ENCODE results near the gene MCOLN1. TPM values are rescaled to one million over a fixed set of nuclear protein-coding genes. Genes with fewer than 3 reads are reported as not detected.

Gene MCOLN1
- total RNA-seq, 2 experiments from 2014 or later = 7.8 to 18.3 TPM

GRCh38 chr19:7477758-7478157 lies 44.7 kb upstream of the MCOLN1 start:
- ChIA-PET CTCF (ENCODE audit: unreplicated experiment) (no interaction called here), POLR2A (no interaction called here)
- intact Hi-C loops (cut with micrococcal nuclease; ENCODE audit: unreplicated experiment) = no loop called here
- no peaks in the 10 kb centered on the region for H3K79me2 ChIP-seq (ENCODE audit: insufficient read depth, low read depth, low read length)
- H3K9me2 ChIP-seq (ENCODE audit: insufficient read depth, low read length) = no peaks in the 10 kb centered on the region
- no peak overlapping the region for H3K27ac ChIP-seq (ENCODE audit: low read depth, low read length, poor library complexity, severe bottlenecking)
- TSS peak; percentile 8 for BruUV-seq (replicated peaks)
- H3K4me1 ChIP-seq (ENCODE audit: insufficient read depth, low read length, poor library complexity, severe bottlenecking) = peaks cover 6% of the 10 kb centered on the region
- no peak for DNase-seq (ENCODE audit: low spot score)
- peaks cover 15% of the 10 kb centered on the region for H3K36me3 ChIP-seq (ENCODE audit: insufficient read depth, low read length)
- H3K4me2 ChIP-seq (ENCODE audit: low read length) = no peak overlapping the region
- no peaks in the 10 kb centered on the region for H4K20me1 ChIP-seq (ENCODE audit: insufficient read depth, low read length)
- TF ChIP-seq EZH2phosphoT487 (IDR thresholded peaks at IDR 0.05; ENCODE audit: borderline replicate concordance, low read depth, low read length) = no peak
- TF ChIP-seq CTCF (conservative IDR thresholded peaks at IDR 0.05; ENCODE audit: low read length) = no peak
- no peak overlapping the region for H3K4me3 ChIP-seq (ENCODE audit: low read depth, low read length, poor library complexity, severe bottlenecking)
- H3K9me3 ChIP-seq (ENCODE audit: low read length) = no peaks in the 10 kb centered on the region
- no peak overlapping the region for H2AFZ ChIP-seq (ENCODE audit: low read length)

- Histone ChIP-seq H3K9me3 (ENCODE audit: low read length) (no peaks in the 10 kb centered on the region), H3K4me3 (ENCODE audit: low read depth, low read length, poor library complexity, severe bottlenecking) (no peak overlapping the region), H3K4me2 (ENCODE audit: low read length) (no peak overlapping the region), H3K4me1 (ENCODE audit: insufficient read depth, low read length, poor library complexity, severe bottlenecking) (peaks cover under 1% of the 10 kb centered on the region), H3K9me2 (ENCODE audit: insufficient read depth, low read length) (no peaks in the 10 kb centered on the region), H3K36me3 (ENCODE audit: insufficient read depth, low read length) (peaks cover 10% of the 10 kb centered on the region), H3K79me2 (ENCODE audit: insufficient read depth, low read depth, low read length) (no peaks in the 10 kb centered on the region), H4K20me1 (ENCODE audit: insufficient read depth, low read length) (no peaks in the 10 kb centered on the region), H3K27ac (ENCODE audit: low read depth, low read length, poor library complexity, severe bottlenecking) (no peak overlapping the region), H2AFZ (ENCODE audit: low read length) (no peak overlapping the region)
- TF ChIP-seq EZH2phosphoT487 (IDR thresholded peaks at IDR 0.05; ENCODE audit: borderline replicate concordance, low read depth, low read length) (no peak), CTCF (conservative IDR thresholded peaks at IDR 0.05; ENCODE audit: low read length) (no peak)
- POLR2A ChIA-PET = no interaction called here
- intact Hi-C loops (cut with micrococcal nuclease; ENCODE audit: unreplicated experiment) = no loop called here
- BruUV-seq (replicated peaks) = no TSS peak
- CTCF ChIA-PET (ENCODE audit: unreplicated experiment) = no interaction called here
- DNase-seq (ENCODE audit: low spot score) = no peak
Measured at GRCh38 chr19:7478173-7478842, 44.1 kb upstream of the MCOLN1 start.

GRCh38 chr19:7478843-7479227 lies 43.6 kb upstream of the MCOLN1 start:
- no peak for DNase-seq (ENCODE audit: low spot score)
- no peaks in the 10 kb centered on the region for H3K4me1 ChIP-seq (ENCODE audit: insufficient read depth, low read length, poor library complexity, severe bottlenecking)
- H3K9me2 ChIP-seq (ENCODE audit: insufficient read depth, low read length) = no peaks in the 10 kb centered on the region
- H3K9me3 ChIP-seq (ENCODE audit: low read length) = no peaks in the 10 kb centered on the region
- intact Hi-C loops (cut with micrococcal nuclease; ENCODE audit: unreplicated experiment) = no loop called here
- BruUV-seq (replicated peaks) = no TSS peak
- no peaks in the 10 kb centered on the region for H3K79me2 ChIP-seq (ENCODE audit: insufficient read depth, low read depth, low read length)
- H2AFZ ChIP-seq (ENCODE audit: low read length) = no peak overlapping the region
- POLR2A ChIA-PET = no interaction called here
- no peak for TF ChIP-seq CTCF (conservative IDR thresholded peaks at IDR 0.05; ENCODE audit: low read length)
- TF ChIP-seq EZH2phosphoT487 (IDR thresholded peaks at IDR 0.05; ENCODE audit: borderline replicate concordance, low read depth, low read length) = no peak
- no peak overlapping the region for H3K4me2 ChIP-seq (ENCODE audit: low read length)
- H3K27ac ChIP-seq (ENCODE audit: low read depth, low read length, poor library complexity, severe bottlenecking) = no peak overlapping the region
- CTCF ChIA-PET (ENCODE audit: unreplicated experiment) = no interaction called here
- H4K20me1 ChIP-seq (ENCODE audit: insufficient read depth, low read length) = no peaks in the 10 kb centered on the region
- H3K4me3 ChIP-seq (ENCODE audit: low read depth, low read length, poor library complexity, severe bottlenecking) = no peak overlapping the region
- H3K36me3 ChIP-seq (ENCODE audit: insufficient read depth, low read length) = peaks cover 9% of the 10 kb centered on the region; the same call in 1 of the 2 replicates

All from OCI-LY7 (cell line).